HUES48 (cell line): Measurements from ENCODE around the gene SULT4A1.

Experiments
- H3K27ac ChIP-seq: one replicate; pipeline ENCODE4 v1.7.0; 2013; ENCODE audit warnings: low read depth, low read length, inconsistent platforms
- H3K27me3 ChIP-seq: 2 replicates; pipeline ENCODE4 v1.6.1; 2013; ENCODE audit warnings: mild to moderate bottlenecking, low read length; ENCODE audit not compliant: control insufficient read depth, insufficient read depth
- H3K36me3 ChIP-seq: 2 replicates; pipeline ENCODE4 v1.6.1; 2013; ENCODE audit warnings: low read length; ENCODE audit not compliant: control insufficient read depth, insufficient read depth
- H3K4me1 ChIP-seq: 2 replicates; pipeline ENCODE4 v1.6.1; 2013; ENCODE audit warnings: mild to moderate bottlenecking, low read length; ENCODE audit not compliant: control insufficient read depth, insufficient read depth
- H3K4me3 ChIP-seq: 2 replicates; pipeline ENCODE4 v1.5.1; 2013; ENCODE audit warnings: mild to moderate bottlenecking, low read depth, low read length
- H3K9ac ChIP-seq: 2 replicates; pipeline ENCODE4 v1.6.1; 2013; ENCODE audit warnings: mild to moderate bottlenecking, low read depth, low read length, moderate library complexity
- H3K9me3 ChIP-seq: 2 replicates; pipeline ENCODE4 v1.6.1; 2013; ENCODE audit warnings: low read length; ENCODE audit not compliant: control insufficient read depth, insufficient read depth

Gene SULT4A1

GRCh38 chr22:43792905-43793304 lies 69.4 kb downstream of the SULT4A1 start:
- H3K4me1 ChIP-seq = peaks cover 5% of the 10 kb centered on the region; the same call in 1 of the 2 replicates
- H3K27ac ChIP-seq = no peak overlapping the region
- H3K9me3 ChIP-seq = no peaks in the 10 kb centered on the region
- H3K27me3 ChIP-seq = no peaks in the 10 kb centered on the region
- no peak overlapping the region for H3K9ac ChIP-seq
- no peak overlapping the region for H3K4me3 ChIP-seq
- no peaks in the 10 kb centered on the region for H3K36me3 ChIP-seq

GRCh38 chr22:43789452-43789851 lies 72.9 kb downstream of the SULT4A1 start:
- Histone ChIP-seq H3K9me3 (no peaks in the 10 kb centered on the region), H3K4me3 (no peak overlapping the region), H3K4me1 (0 out of 2 replicates have a peak, but pooled peaks cover 2% of the 10 kb centered on the region), H3K9ac (no peak overlapping the region), H3K36me3 (no peaks in the 10 kb centered on the region), H3K27ac (no peak overlapping the region), H3K27me3 (0 out of 2 replicates have a peak, but pooled peaks cover 4% of the 10 kb centered on the region)

- Histone ChIP-seq H3K9ac (no peak overlapping the region), H3K9me3 (no peaks in the 10 kb centered on the region), H3K27ac (no peak overlapping the region), H3K27me3 (0 out of 2 replicates have a peak, but pooled peaks cover 4% of the 10 kb centered on the region), H3K4me3 (no peak overlapping the region), H3K4me1 (no peaks in the 10 kb centered on the region), H3K36me3 (no peaks in the 10 kb centered on the region)
These were observed 78.5 kb downstream of the SULT4A1 start for GRCh38 chr22:43783777-43784176.

- Histone ChIP-seq H3K36me3 (no peaks in the 10 kb centered on the region), H3K27ac (no peak overlapping the region), H3K27me3 (0 out of 2 replicates have a peak, but pooled peaks cover 1% of the 10 kb centered on the region), H3K9me3 (no peaks in the 10 kb centered on the region), H3K4me1 (no peaks in the 10 kb centered on the region), H3K9ac (no peak overlapping the region), H3K4me3 (no peak overlapping the region)
These were observed 79.9 kb downstream of the SULT4A1 start for GRCh38 chr22:43782448-43782847.

- H3K36me3 ChIP-seq = no peaks in the 10 kb centered on the region
- no peaks in the 10 kb centered on the region for H3K4me1 ChIP-seq
- no peak overlapping the region for H3K9ac ChIP-seq
- H3K9me3 ChIP-seq = no peaks in the 10 kb centered on the region
- no peak overlapping the region for H3K4me3 ChIP-seq
- H3K27me3 ChIP-seq = no peaks in the 10 kb centered on the region
- no peak overlapping the region for H3K27ac ChIP-seq
These were observed 85.0 kb downstream of the SULT4A1 start for GRCh38 chr22:43777286-43777685.

GRCh38 chr22:43776081-43776670 lies 86.1 kb downstream of the SULT4A1 start:
- H3K36me3 ChIP-seq = no peaks in the 10 kb centered on the region
- no peak overlapping the region for H3K9ac ChIP-seq
- no peak overlapping the region for H3K27ac ChIP-seq
- H3K27me3 ChIP-seq = no peaks in the 10 kb centered on the region
- no peaks in the 10 kb centered on the region for H3K4me1 ChIP-seq
- H3K4me3 ChIP-seq = no peak overlapping the region
- no peaks in the 10 kb centered on the region for H3K9me3 ChIP-seq
